HG02759 (cell line): ENCODE measurements around the gene HOXA2.

ENCODE experiments used
- ATAC-seq: cut with Tn5 transposase; IDR thresholded peaks from one replicate; pipeline ENCODE4 v1.9.1; 2021; ENCODE audit warnings: mild to moderate bottlenecking, moderate library complexity; ENCODE audit not compliant: unreplicated experiment

Gene HOXA2

DNA sequence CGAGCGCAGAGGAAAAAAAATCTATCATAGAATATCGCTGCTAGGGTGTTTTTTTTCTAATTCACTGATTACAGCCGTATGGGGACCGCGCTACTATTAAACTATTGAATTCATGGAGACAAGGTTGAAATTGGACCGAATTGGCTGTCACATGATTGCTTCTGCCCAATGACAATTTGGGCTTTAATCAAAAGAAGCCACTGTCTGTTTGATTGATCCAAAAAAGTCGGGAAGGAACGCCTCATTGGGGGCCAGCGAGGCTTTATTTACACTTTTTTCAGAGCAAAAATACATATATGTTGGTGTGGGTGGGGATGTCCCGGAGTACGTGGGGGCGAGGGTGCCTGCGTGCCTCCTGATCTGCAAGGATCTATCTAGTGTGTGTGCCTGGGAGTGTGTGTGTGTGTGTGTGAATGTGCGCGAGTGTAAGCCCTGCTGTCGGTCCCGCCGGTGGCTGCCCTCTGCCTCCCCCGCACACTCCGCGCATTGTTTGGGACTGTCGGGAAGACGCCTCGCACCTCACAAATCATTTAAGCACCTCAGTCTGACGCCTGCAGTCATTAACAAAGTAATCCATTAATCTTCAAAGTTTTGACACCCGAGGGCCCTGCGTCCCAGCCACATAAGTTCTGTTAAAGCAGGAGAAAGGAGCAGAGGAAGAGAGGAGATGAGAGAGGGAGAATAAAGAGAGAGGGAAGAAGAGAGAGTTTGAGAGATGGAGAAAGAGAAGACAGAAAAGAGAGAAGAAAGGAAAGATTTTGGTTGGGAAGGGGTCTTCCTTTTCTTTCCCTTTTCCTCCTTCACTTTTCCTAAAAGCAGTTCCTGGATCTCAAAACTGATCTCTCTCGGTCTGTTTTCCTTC, at the start of gene HOXA2:
Gene HOXA2, minus strand, starts transcription at position 103 of the 862 bp plus-strand sequence. CDS start 183 bp downstream, outside the sequence.
- no peak for ATAC-seq

GRCh38 chr7:27151341-27151930, 49.0 kb upstream of the HOXA2 start:
- ATAC-seq: no peak

DNA sequence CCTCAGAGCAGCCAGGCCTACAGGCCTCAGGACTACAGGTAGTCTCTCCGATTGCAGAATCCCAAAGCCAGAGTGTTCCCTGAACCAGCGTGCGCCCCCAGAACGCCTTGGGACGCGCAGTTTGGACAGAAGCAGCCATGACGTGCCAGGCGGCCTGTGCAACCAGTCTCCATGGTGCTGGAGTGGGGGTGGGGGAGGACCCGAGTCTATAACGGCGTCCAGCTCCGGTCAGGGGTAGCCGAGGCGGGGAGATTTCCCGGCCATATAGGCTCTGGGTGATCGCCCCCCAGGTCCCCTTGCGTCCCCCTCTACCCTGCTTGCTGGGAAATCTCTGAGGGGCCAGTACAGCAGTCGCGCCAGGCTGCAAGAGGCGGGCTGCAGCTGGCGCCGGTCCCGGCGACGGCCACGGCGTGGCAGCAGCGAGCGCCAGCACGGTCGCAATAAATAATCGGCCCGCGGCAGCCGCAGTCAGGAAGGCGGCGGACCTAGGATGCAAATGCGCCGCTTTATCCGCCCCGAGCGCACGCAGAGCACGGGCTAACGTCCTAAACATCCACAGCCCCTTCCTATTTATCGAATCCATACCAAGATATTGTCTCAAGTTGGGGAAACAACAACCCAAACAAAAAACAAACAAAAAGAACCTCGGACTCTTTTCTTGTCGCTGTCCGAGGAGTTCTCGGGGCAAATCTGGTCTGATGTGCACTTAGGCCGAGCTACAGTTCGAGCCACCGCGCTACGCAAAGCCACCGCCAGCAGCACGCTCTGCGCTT, 48.3 kb upstream of the HOXA2 start:
- peak; percentile 86 for ATAC-seq

GRCh38 chr7:27149842-27150567, 47.5 kb upstream of the HOXA2 start:
- ATAC-seq: no peak

DNA sequence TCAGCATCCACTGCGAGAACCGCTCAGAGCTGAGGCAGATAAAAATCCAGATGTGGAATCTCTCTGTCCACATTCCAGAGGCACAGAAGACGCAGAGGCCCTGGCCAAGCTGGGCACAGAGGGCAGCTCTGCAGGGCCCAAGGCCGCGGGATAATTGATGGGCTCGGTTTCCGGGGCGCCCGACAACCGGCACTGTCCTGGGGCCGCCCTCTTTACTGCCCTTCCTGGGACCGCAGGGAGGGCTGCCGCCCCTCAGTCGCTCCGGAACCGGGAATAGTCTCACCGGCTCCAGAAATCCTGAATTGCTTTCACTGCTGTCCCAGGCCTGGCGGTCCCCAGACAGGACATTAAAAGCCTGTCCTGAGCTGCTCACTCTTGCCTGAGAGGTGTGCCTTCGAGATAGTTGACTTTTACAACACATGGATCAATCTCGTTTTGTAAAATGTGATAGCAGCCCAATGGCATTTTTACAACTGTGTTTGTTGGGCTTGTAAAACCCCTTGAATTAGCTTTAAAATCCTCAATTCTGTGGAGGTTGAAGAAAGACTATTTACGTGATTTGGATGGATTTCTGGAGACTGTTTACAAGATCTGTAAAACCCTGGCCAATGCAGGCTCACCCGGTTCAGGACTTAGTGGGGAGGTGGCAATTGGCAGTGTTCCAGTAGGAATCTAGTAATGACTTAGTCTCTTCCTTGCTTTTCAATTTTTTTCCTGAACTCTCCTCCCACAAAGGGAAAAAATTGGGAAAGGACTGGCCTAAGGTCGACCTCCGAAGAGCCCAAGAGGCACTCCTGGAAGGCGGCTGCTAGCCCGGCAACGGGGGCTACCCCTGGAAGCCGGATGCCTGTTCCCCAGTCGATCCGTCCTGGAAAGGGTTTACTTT, 46.5 kb upstream of the HOXA2 start:
- no peak for ATAC-seq

- ATAC-seq: no peak
Measured at GRCh38 chr7:27148031-27148755, 45.7 kb upstream of the HOXA2 start.

DNA sequence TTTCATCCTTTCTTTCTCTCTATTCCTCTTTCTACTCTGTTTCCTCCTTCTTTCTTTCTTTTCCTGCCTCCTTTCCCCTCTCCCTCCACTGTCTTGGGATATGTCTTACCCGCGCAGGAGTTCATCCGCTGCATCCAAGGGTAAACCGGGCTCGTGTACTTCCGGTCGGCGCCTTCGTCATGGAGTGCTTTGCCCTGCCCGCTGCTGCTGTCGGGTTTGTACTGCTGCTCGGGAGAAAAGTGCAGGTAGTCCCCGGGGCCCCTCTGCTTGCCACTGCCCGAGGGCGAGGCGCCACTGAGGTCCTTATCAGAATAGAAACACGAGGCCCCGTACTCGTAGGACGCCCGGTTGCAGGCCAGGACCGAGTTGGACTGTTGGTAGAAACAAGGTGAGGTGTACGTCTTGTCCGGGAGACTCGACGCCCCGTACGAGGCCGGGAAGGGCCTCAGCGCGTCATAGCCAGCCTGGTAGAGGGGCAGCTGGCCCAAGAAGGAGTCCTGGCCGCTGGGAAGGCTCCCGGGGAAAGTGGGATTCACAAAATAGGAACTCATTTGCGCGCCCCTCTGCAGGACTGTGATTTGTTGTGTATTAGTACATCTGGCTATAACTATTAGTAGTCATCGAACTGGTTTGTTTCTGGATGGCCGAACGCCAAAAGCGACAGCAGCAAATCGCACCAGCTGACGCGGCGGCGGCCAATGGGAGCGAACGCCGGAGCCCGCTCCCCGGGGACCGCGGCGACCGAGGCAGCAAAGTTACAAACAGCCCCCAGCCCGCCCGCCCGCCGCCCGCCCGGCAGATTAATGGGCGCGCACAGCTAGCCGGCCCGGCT, 44.9 kb upstream of the HOXA2 start, which contains the start of gene HOXA6:
Gene HOXA6, minus strand, starts transcription at position 576 of the 832 bp plus-strand sequence. Its CDS starts 25 bp downstream, at position 551.
- no peak for ATAC-seq

- ATAC-seq: no peak
Measured at GRCh38 chr7:27146491-27147198, 44.2 kb upstream of the HOXA2 start.

GRCh38 chr7:27145914-27146412, 43.5 kb upstream of the HOXA2 start:
- ATAC-seq: no peak

GRCh38 chr7:27145165-27145913, 42.9 kb upstream of the HOXA2 start:
- ATAC-seq: no peak

GRCh38 chr7:27144781-27145164, 42.3 kb upstream of the HOXA2 start:
- ATAC-seq: no peak

DNA sequence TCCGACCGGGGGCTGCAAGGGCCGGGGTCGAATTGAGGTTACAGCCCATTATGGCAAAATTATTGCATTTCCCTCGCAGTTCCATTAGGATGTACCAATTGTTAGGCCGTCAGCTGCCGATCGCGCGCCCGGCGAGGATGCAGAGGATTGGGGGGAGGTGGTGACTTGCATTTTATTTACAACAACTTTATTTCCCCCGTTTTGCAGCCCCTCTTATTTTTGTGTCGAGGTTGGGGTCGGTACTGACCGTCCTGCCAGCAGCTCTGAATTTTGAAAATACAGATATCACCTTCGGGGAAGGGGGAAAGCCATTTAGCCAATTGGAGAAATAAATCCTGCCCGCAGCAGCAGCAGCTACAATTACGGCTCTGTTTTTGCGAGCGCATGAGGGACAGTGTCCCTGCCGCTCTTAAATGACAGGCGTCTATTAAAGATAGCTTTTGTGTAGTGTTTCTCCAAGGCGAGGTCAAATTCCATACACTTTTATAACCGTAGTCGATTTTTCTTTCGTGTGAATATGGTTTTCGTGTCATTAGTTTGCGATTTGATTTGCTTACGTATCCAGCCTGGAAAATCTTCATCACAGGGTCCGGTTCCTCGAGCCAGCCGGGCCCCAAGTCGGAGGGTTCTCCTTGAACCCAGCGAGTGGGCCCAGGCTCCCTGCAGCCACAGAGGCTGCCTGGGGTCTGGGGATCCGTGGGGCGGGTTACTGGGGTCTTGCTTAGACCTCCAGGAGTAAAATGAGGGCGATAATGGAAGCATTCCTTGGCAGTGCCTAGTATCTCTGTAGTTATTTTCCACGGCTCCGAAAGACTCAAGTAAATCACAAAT, 41.7 kb upstream of the HOXA2 start:
- ATAC-seq: no peak

GRCh38 chr7:27143023-27143949, 40.8 kb upstream of the HOXA2 start, which contains the start of gene HOXA5:
HOXA5 (minus strand) TSS chr7:27143681; CDS start chr7:27143607, 74 bp downstream.
- ATAC-seq: no peak

- no peak for ATAC-seq
Measured at GRCh38 chr7:27142580-27143022, 40.1 kb upstream of the HOXA2 start.
